AG04450 (cell line): Measurements from ENCODE around the gene RNF4. TPM values are rescaled to one million over a fixed set of nuclear protein-coding genes. Genes with fewer than 3 reads are reported as not detected.
A peak's percentile ranks its signal among the peaks of the same experiment; 100 is the strongest.
"Not testable (repeated sequence)": the region's sequence is repeated elsewhere in the genome, so short reads cannot be mapped to it uniquely, and the experiment has no call there.

Experiments
- CTCF ChIA-PET: fragments of 300-600, 350-600 bp; formaldehyde crosslinking; extraction: SDS; loops from one replicate; lab custom pipeline; 2022; ENCODE audit warnings: antibody characterized with exemption, inconsistent platforms; lab: Charles Lee
- POLR2A ChIA-PET: fragments of 350-600 bp; formaldehyde crosslinking; extraction: SDS; loops from one replicate; lab custom pipeline; 2021; ENCODE audit warnings: antibody characterized with exemption, inconsistent platforms; lab: Yijun Ruan, JAX
- DNase-seq: peaks from one replicate; pipeline ENCODE4 v3.0.0-alpha.2; 2011; ENCODE audit warnings: low read depth, low spot score
- H3K27ac ChIP-seq: one replicate; pipeline ENCODE4 v1.5.1; 2012; ENCODE audit warnings: low read depth, low read length, control low read depth
- H3K27me3 ChIP-seq: one replicate; pipeline ENCODE4 v1.6.0; 2012; ENCODE audit warnings: low read length; ENCODE audit not compliant: control insufficient read depth, insufficient read depth
- H3K4me3 ChIP-seq: 2 replicates; pipeline ENCODE4 v1.5.1; 2011; ENCODE audit warnings: mild to moderate bottlenecking, low read depth, low read length, control low read depth
- H3K9me3 ChIP-seq: 2 replicates; pipeline ENCODE4 v1.5.1; 2012; ENCODE audit warnings: low read length; ENCODE audit not compliant: control insufficient read depth, insufficient read depth
- CTCF ChIP-seq: IDR thresholded peaks from 2 replicates; pipeline ENCODE4 v1.5.1; 2011; ENCODE audit warnings: low read depth, low read length, control low read depth, inconsistent platforms
- polyA plus RNA-seq: library from polyadenylated mRNA; depleted of rRNA; stranded (reverse); fragments of >200 nt; gene quantifications from 2 replicates; pipeline ENCODE4 v1.2.3, GENCODE V29; 2011

The RNF4 gene
- polyA plus RNA-seq, 1 experiment = 95.4 TPM

- ChIA-PET CTCF (interaction anchor here (0.9 kb wide), 1 partner anchor 528 kb away, joined by 3 read pairs; no protein-coding TSS in a partner anchor), POLR2A (no interaction called here)
- Histone ChIP-seq H3K4me3 (no peak overlapping the region), H3K27me3 (peaks cover 9% of the 10 kb centered on the region), H3K27ac (no peak overlapping the region), H3K9me3 (peaks cover 17% of the 10 kb centered on the region)
- no peak for DNase-seq
- TF ChIP-seq CTCF = no peak
These were observed 41.2 kb upstream of the RNF4 start for GRCh38 chr4:2427383-2428334.

- no peak for TF ChIP-seq CTCF
- no peak for DNase-seq
- ChIA-PET POLR2A (no interaction called here), CTCF (interaction anchor here (0.9 kb wide), 1 partner anchor 529 kb away, joined by 3 read pairs; no protein-coding TSS in a partner anchor)
- Histone ChIP-seq H3K9me3 (peaks cover 17% of the 10 kb centered on the region), H3K27ac (no peak overlapping the region), H3K27me3 (peaks cover 5% of the 10 kb centered on the region), H3K4me3 (no peak overlapping the region)
These were observed 40.3 kb upstream of the RNF4 start for GRCh38 chr4:2428496-2429213.

- peaks cover 17% of the 10 kb centered on the region for H3K9me3 ChIP-seq
- POLR2A ChIA-PET, H3K4me3 ChIP-seq, CTCF ChIA-PET, H3K27ac ChIP-seq: not testable (repeated sequence)
- peaks cover 14% of the 10 kb centered on the region for H3K27me3 ChIP-seq
- peak; percentile 11 for DNase-seq
These were observed 38.8 kb upstream of the RNF4 start for GRCh38 chr4:2429945-2430757.

GRCh38 chr4:2432004-2432403 lies 36.9 kb upstream of the RNF4 start:
- H3K9me3 ChIP-seq = peaks cover 17% of the 10 kb centered on the region
- peak overlapping the region; percentile 11 for H3K27ac ChIP-seq
- peaks cover 13% of the 10 kb centered on the region for H3K27me3 ChIP-seq
- H3K4me3 ChIP-seq = no peak overlapping the region
- no peak for DNase-seq
- no peak for TF ChIP-seq CTCF
- POLR2A ChIA-PET = no interaction called here
- CTCF ChIA-PET = interaction anchor here (1.3 kb wide), 1 partner anchor 212 kb away, joined by 5 read pairs; no protein-coding TSS in a partner anchor

- Histone ChIP-seq H3K27me3 (peaks cover 12% of the 10 kb centered on the region), H3K27ac (no peak overlapping the region), H3K9me3 (peaks cover 17% of the 10 kb centered on the region), H3K4me3 (no peak overlapping the region)
- no peak for TF ChIP-seq CTCF
- no peak for DNase-seq
- POLR2A ChIA-PET = interaction anchor here (0.6 kb wide), 1 partner anchor 573 kb away, joined by 3 read pairs; no protein-coding TSS in a partner anchor
- CTCF ChIA-PET = interaction anchor here (0.6 kb wide), 1 partner anchor 22 kb away, joined by 5 read pairs; no protein-coding TSS in a partner anchor
These were observed 35.8 kb upstream of the RNF4 start for GRCh38 chr4:2432991-2433530.
